B cell (primary cell): ENCODE data around the gene C22orf31. TPM values are rescaled to one million over a fixed set of nuclear protein-coding genes. Genes with fewer than 3 reads are reported as not detected.

Experiments used
- ATAC-seq: fragments of 200-7000 bp; cut with Tn5 transposase; one replicate; pipeline ENCODE4 v1.10.0; 2021; ENCODE audit warnings: low read depth, mild to moderate bottlenecking, moderate number of reproducible peaks, moderate library complexity
- CTCF ChIA-PET: fragments of 350-600 bp; sonication (Branson Sonifier 250); formaldehyde crosslinking; loops from one replicate; lab custom pipeline; 2021; ENCODE audit warnings: antibody characterized with exemption, inconsistent platforms; lab: Charles Lee
- POLR2A ChIA-PET: fragments of 350-600 bp; sonication (Branson Sonifier 250); formaldehyde crosslinking; loops from one replicate; lab custom pipeline; 2021; ENCODE audit warnings: antibody characterized with exemption; lab: Charles Lee
- DNase-seq: peaks from one replicate; pipeline ENCODE4 v3.0.0; 2013
- H2AFZ ChIP-seq: 2 replicates; pipeline ENCODE4 v1.6.1; 2012; ENCODE audit warnings: mild to moderate bottlenecking, low read depth, low read length; ENCODE audit not compliant: insufficient read depth, poor library complexity, severe bottlenecking
- H3K27ac ChIP-seq, 2 donors: 1 replicate in 1 of 2; 2 replicates in 1 of 2; pipeline ENCODE4 v1.5.1; 2012 to 2013; ENCODE audit warnings: low read length in 2 of 2, mild to moderate bottlenecking in 2 of 2, moderate library complexity in 1 of 2
- H3K27me3 ChIP-seq, 4 experiments: fragments of 200-600 bp in 1 of 4; sonication (generic) in 1 of 4; replicated peaks in 1 of 4; 1 replicate in 2 of 4; 2 replicates in 2 of 4; pipeline versions ENCODE4 v1.6.1 to v1.7.0; 2013 to 2016; ENCODE audit warnings: low read length in 3 of 4, mild to moderate bottlenecking in 2 of 4, mixed read lengths in 1 of 4, moderate library complexity in 1 of 4; ENCODE audit not compliant: insufficient read depth in 4 of 4, control insufficient read depth in 3 of 4; ENCODE audit errors: control extremely low read depth in 1 of 4
- H3K36me3 ChIP-seq, 2 experiments: replicated peaks in 1 of 2; 1 replicate in 1 of 2; 2 replicates in 1 of 2; pipeline versions ENCODE4 v1.6.1 to v1.7.1; 2013; ENCODE audit warnings: low read length in 1 of 2; ENCODE audit not compliant: insufficient read depth in 2 of 2, control insufficient read depth in 1 of 2; ENCODE audit errors: control extremely low read depth in 1 of 2, extremely low read depth in 1 of 2
- H3K4me1 ChIP-seq, 2 donors: fragments of 200-600 bp in 1 of 2; sonication (generic) in 1 of 2; 1 replicate in 1 of 2; 2 replicates in 1 of 2; pipeline versions ENCODE4 v1.5.1 to v1.6.1; 2013 to 2017; ENCODE audit warnings: low read length in 2 of 2; ENCODE audit not compliant: control insufficient read depth in 2 of 2, insufficient read depth in 2 of 2
- H3K4me2 ChIP-seq: replicated peaks from 2 replicates; pipeline ENCODE3; 2012; ENCODE audit warnings: mild to moderate bottlenecking, low read depth, low read length; ENCODE audit not compliant: poor library complexity, severe bottlenecking
- H3K4me3 ChIP-seq, 5 experiments: fragments of 200-600 bp in 1 of 5; sonication (generic) in 1 of 5; 1 replicate in 3 of 5; 2 replicates in 2 of 5; pipeline versions ENCODE4 v1.5.1 to v1.7.0; 2011 to 2016; ENCODE audit warnings: low read length in 4 of 5, mild to moderate bottlenecking in 4 of 5, low read depth in 2 of 5, control low read depth in 1 of 5, moderate library complexity in 1 of 5; ENCODE audit not compliant: insufficient read depth in 1 of 5; ENCODE audit errors: control extremely low read depth in 1 of 5, extremely low read depth in 1 of 5
- H3K79me2 ChIP-seq: fragments of 200-600 bp; sonication (generic); one replicate; pipeline ENCODE4 v1.6.0; 2016; ENCODE audit warnings: low read length; ENCODE audit not compliant: control insufficient read depth, insufficient read depth
- H3K9ac ChIP-seq: fragments of 200-600 bp; sonication (generic); 2 replicates; pipeline ENCODE4 v1.6.1; 2017; ENCODE audit warnings: mild to moderate bottlenecking, low read length, moderate library complexity
- H3K9me3 ChIP-seq, 3 donors: one replicate each; pipeline versions ENCODE4 v1.6.1 to v1.7.1; 2013; ENCODE audit warnings: low read length in 2 of 3; ENCODE audit not compliant: control insufficient read depth in 2 of 3, insufficient read depth in 1 of 3; ENCODE audit errors: control extremely low read depth in 1 of 3
- H4K20me1 ChIP-seq: 2 replicates; pipeline ENCODE4 v1.6.0; 2012; ENCODE audit warnings: mild to moderate bottlenecking, low read length; ENCODE audit not compliant: insufficient read depth, control insufficient read depth, poor library complexity, severe bottlenecking
- H3K27ac Mint-ChIP-seq: one replicate; pipeline ENCODE4 v1.8.0; 2021; ENCODE audit warnings: mixed read lengths
- H3K27me3 Mint-ChIP-seq: one replicate; pipeline ENCODE4 v1.8.0; 2021; ENCODE audit warnings: mixed read lengths
- H3K4me1 Mint-ChIP-seq: one replicate; pipeline ENCODE4 v1.8.0; 2021; ENCODE audit warnings: mixed read lengths
- H3K4me3 Mint-ChIP-seq: one replicate; pipeline ENCODE4 v1.8.0; 2021; ENCODE audit warnings: mixed read lengths
- H3K9me3 Mint-ChIP-seq: one replicate; pipeline ENCODE4 v1.8.0; 2022; ENCODE audit warnings: mixed read lengths; ENCODE audit not compliant: insufficient read depth
- EZH2 ChIP-seq: IDR thresholded peaks from 2 replicates; pipeline ENCODE4 v1.6.1; 2012; ENCODE audit warnings: borderline replicate concordance, low read depth, mild to moderate bottlenecking, moderate library complexity, low read length; ENCODE audit not compliant: insufficient read depth, poor library complexity, severe bottlenecking
- WGBS: methylation state at CpG from one replicate; pipeline ENCODE4 v1.1.5; 2013; ENCODE audit warnings: missing lambda C conversion rate; ENCODE audit not compliant: insufficient coverage; 5-methylcytosine and 5-hydroxymethylcytosine counted together
- intact Hi-C: fragments of 100-400 bp; cut with micrococcal nuclease; formaldehyde crosslinking; loops from one replicate; pipeline ENCODE4 v1.10.0; 2022
- polyA plus RNA-seq: library from polyadenylated mRNA; depleted of rRNA; stranded (reverse); fragments of >200 nt; gene quantifications from 2 replicates; pipeline ENCODE4 v1.2.3, GENCODE V29; 2012
- total RNA-seq, 2 donors: library from RNA; stranded (reverse); fragments of 120-200 nt in 1 of 2; gene quantifications; 1 replicate in 1 of 2; 2 replicates in 1 of 2; pipeline versions ENCODE4 v1.2.3 to v1.2.4, GENCODE V29; 2013 to 2022
- TF ChIP-seq, protein P1 (sequence below): fragments of 200-600 bp; IDR thresholded peaks from one replicate; pipeline ENCODE4 v1.8.0; 2022; ENCODE audit warnings: antibody characterized with exemption, mild to moderate bottlenecking

Gene C22orf31
- total and polyA plus RNA-seq, 2 donors (not counting 1 experiment from before 2014, with no cell fraction given), result not detected

DNA sequence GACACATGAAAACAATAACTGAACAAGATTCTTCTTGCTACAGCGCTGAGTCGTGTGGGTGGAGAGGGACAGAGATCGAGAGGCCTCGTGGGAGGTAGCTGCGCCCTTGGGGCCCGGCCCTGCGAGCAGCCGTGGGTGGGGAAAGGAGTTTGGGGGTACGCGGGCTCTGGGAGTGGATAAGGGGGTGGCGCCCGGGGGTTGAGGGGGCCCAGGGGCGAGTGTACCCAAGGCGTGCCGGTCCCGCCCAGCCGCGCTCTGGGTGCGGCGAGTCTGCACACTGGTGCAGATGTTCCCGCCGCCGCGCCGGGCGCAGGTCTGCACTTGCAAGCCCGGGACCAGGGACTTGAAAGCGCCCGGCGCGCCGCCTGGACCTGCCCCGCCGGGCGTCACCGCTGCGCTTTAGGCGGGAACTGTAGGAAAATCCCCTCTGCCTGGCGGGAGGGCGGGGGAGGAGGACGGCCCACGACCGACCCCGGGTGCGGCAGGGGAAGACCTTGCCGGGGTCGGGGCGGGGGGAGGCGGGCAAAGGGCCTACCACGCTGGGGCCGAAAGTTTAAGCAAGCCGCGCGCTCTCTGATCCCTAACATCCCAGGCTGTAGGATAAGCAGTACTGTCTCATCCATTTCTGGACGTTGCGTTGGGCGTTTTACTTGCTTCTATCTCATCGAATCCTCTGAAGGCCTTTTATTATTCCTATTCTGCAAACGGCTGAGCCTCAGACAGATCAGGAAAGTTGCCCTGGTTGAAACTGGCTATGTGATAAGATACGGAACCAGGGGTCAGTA, 9.8 kb upstream of the C22orf31 start:
- Histone ChIP-seq H2AFZ (peak overlapping the region; percentile 54), H3K9ac (peak overlapping the region; percentile 54), H3K4me3 (peak overlapping the region in 3 of 5 experiments; percentile 16 to 59 (median 23)), H3K9me3 (peaks cover 0 to 18% (median 0%) of the 10 kb centered on the region in 3 donors), H3K4me1 (peaks cover 27 to 28% of the 10 kb centered on the region in 2 donors), H4K20me1 (no peaks in the 10 kb centered on the region), H3K4me2 (peak overlapping the region; percentile 90), H3K27ac (no peak overlapping the region), H3K27me3 (peaks cover 0 to 63% (median 36%) of the 10 kb centered on the region in 4 experiments), H3K36me3 (no peaks in the 10 kb centered on the region), H3K79me2 (no peaks in the 10 kb centered on the region)
- Mint-ChIP-seq H3K4me3 (peak overlapping the region; percentile 84), H3K4me1 (peaks cover 24% of the 10 kb centered on the region), H3K9me3 (no peaks in the 10 kb centered on the region), H3K27me3 (peaks cover 62% of the 10 kb centered on the region), H3K27ac (no peak overlapping the region)
- DNase-seq (peak; percentile 42), ATAC-seq (no peak)
- ChIA-PET POLR2A (no interaction called here), CTCF (interaction anchor here (1.4 kb wide), 2 partner anchors 31 to 470 kb away, joined by 3 to 7 read pairs; no protein-coding TSS in a partner anchor)
- WGBS, result 1% methylated on average over 52 of the region's 60 CpGs
- TF ChIP-seq, protein P1, sequence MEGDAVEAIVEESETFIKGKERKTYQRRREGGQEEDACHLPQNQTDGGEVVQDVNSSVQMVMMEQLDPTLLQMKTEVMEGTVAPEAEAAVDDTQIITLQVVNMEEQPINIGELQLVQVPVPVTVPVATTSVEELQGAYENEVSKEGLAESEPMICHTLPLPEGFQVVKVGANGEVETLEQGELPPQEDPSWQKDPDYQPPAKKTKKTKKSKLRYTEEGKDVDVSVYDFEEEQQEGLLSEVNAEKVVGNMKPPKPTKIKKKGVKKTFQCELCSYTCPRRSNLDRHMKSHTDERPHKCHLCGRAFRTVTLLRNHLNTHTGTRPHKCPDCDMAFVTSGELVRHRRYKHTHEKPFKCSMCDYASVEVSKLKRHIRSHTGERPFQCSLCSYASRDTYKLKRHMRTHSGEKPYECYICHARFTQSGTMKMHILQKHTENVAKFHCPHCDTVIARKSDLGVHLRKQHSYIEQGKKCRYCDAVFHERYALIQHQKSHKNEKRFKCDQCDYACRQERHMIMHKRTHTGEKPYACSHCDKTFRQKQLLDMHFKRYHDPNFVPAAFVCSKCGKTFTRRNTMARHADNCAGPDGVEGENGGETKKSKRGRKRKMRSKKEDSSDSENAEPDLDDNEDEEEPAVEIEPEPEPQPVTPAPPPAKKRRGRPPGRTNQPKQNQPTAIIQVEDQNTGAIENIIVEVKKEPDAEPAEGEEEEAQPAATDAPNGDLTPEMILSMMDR, result no peak
- no peak for TF ChIP-seq EZH2
- intact Hi-C loops, result loop anchor here (2.0 to 10.0 kb wide), 2 partner anchors 189 to 313 kb away; partner anchors contain the start of genes AP1B1 and ZNRF3

DNA sequence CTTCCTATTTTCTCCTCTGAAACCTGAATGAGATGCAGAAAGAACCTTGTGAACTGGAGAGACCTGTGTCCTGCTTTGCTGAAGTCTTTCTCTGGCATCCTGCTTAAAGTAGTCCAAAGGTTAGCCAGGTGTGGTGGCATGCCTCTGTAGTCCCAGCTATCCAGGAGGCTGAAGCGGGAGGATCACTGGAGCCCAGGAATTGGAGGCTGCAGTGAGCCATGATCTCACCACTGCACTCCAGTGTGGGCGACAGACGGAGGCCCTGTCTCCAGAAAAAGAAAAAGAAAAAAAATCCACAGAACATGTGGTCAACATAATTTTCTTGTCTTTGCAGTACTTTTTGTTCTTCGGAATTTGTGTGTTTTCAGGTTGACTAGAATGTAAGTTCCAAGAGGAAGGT, 8.9 kb upstream of the C22orf31 start:
- no peaks in the 10 kb centered on the region for H4K20me1 ChIP-seq
- no peak overlapping the region for H3K27ac Mint-ChIP-seq
- peaks cover 31% of the 10 kb centered on the region for H3K4me1 Mint-ChIP-seq
- 92% methylated on average over 4 of the region's 4 CpGs for WGBS
- H3K4me2 ChIP-seq, result no peak overlapping the region
- H3K4me3 Mint-ChIP-seq, result peak overlapping the region; percentile 83
- no peaks in the 10 kb centered on the region for H3K36me3 ChIP-seq
- H3K27ac ChIP-seq, result no peak overlapping the region
- no peak overlapping the region for H2AFZ ChIP-seq
- no peak for DNase-seq
- H3K9me3 Mint-ChIP-seq, result no peaks in the 10 kb centered on the region
- H3K4me3 ChIP-seq, result no peak overlapping the region
- H3K79me2 ChIP-seq, result no peaks in the 10 kb centered on the region
- CTCF ChIA-PET, result no interaction called here
- POLR2A ChIA-PET, result no interaction called here
- no peak overlapping the region for H3K9ac ChIP-seq
- H3K27me3 Mint-ChIP-seq, result peaks cover 52% of the 10 kb centered on the region
- peaks cover 0 to 18% (median 0%) of the 10 kb centered on the region in 3 donors for H3K9me3 ChIP-seq
- H3K4me1 ChIP-seq, result peaks cover 27 to 33% of the 10 kb centered on the region in 2 donors
- intact Hi-C loops, result loop anchor here (10.0 kb wide), 1 partner anchor 314 kb away; the partner anchor contains the start of gene AP1B1
- ATAC-seq, result no peak
- TF ChIP-seq, protein P1, result no peak
- TF ChIP-seq EZH2, result no peak
- peaks cover 0 to 60% (median 32%) of the 10 kb centered on the region in 4 experiments for H3K27me3 ChIP-seq
